GM12878 (cell line): ENCODE measurements around the gene SIDT2. TPM values are rescaled to one million over a fixed set of nuclear protein-coding genes. Genes with fewer than 3 reads are reported as not detected.

Source experiments
- ATAC-seq: fragments of 200-7000 bp; cut with Tn5 transposase; 3 replicates; pipeline ENCODE4 v1.9.1; 2020; ENCODE audit warnings: mild to moderate bottlenecking, moderate library complexity
- BruUV-seq: library from RNA; stranded (reverse); fragments of 400-500 nt; replicated peaks from 2 replicates; lab custom pipeline; 2021; lab: Mats Ljungman, UMichigan
- CTCF ChIA-PET: fragments of 300-600 bp; sonication (Branson Sonifier 250); formaldehyde crosslinking; extraction: SDS; loops from one replicate; lab custom pipeline; 2021; ENCODE audit warnings: inconsistent platforms; lab: Yijun Ruan, JAX
- POLR2A ChIA-PET: fragments of 350-600 bp; formaldehyde crosslinking; extraction: SDS; loops from one replicate; lab custom pipeline; 2021; ENCODE audit warnings: inconsistent platforms; lab: Charles Lee
- RAD21 ChIA-PET: fragments of 300-600 bp; sonication (Branson Sonifier 250); formaldehyde crosslinking; loops from one replicate; lab custom pipeline; 2023; ENCODE audit warnings: antibody characterized with exemption; ENCODE audit not compliant: unreplicated experiment; lab: Charles Lee
- SMC1A ChIA-PET: fragments of 300-600 bp; sonication (Branson Sonifier 250); formaldehyde crosslinking; loops from one replicate; lab custom pipeline; 2023; ENCODE audit not compliant: unreplicated experiment, uncharacterized antibody; lab: Charles Lee
- DNase-seq: peaks from one replicate; pipeline ENCODE4 v3.0.0-alpha.2; 2011; ENCODE audit warnings: low read depth, low spot score
- FAIRE-seq: peaks from 3 replicates; lab custom pipeline; 2011; peaks lifted over from hg19 to GRCh38; lab: Jason Lieb, UNC
- H2AFZ ChIP-seq: 2 replicates; pipeline ENCODE4 v1.6.0; 2011; ENCODE audit warnings: low read depth, low read length, control low read depth; ENCODE audit not compliant: control insufficient read depth
- H3K27ac ChIP-seq: 2 replicates; pipeline ENCODE4 v1.5.1; 2011; ENCODE audit warnings: control low read depth; ENCODE audit not compliant: control insufficient read depth, insufficient read depth
- H3K27me3 ChIP-seq, 2 experiments: replicated peaks in 1 of 2; 2 replicates each; pipeline versions ENCODE4 v1.6.0 to v1.6.1; 2011; ENCODE audit warnings: low read length in 1 of 2; ENCODE audit not compliant: control insufficient read depth in 2 of 2, insufficient read depth in 2 of 2
- H3K36me3 ChIP-seq, 2 experiments: 2 replicates each; pipeline ENCODE4 v1.5.1; 2011; ENCODE audit warnings: low read length in 1 of 2; ENCODE audit not compliant: control insufficient read depth in 2 of 2, insufficient read depth in 2 of 2
- H3K4me1 ChIP-seq: 2 replicates; pipeline ENCODE4 v1.6.1; 2011; ENCODE audit warnings: mild to moderate bottlenecking, low read length, moderate library complexity, mixed read lengths; ENCODE audit not compliant: control insufficient read depth, insufficient read depth
- H3K4me2 ChIP-seq: 2 replicates; pipeline ENCODE4 v1.6.0; 2011; ENCODE audit warnings: control low read depth; ENCODE audit not compliant: control insufficient read depth, insufficient read depth
- H3K4me3 ChIP-seq: fragments of 200-600 bp; sonication (generic); 2 replicates; pipeline ENCODE4 v1.5.1; 2016
- H3K79me2 ChIP-seq: 2 replicates; pipeline ENCODE4 v1.6.0; 2011; ENCODE audit warnings: low read length; ENCODE audit not compliant: control insufficient read depth, insufficient read depth
- H3K9ac ChIP-seq: 2 replicates; pipeline ENCODE4 v1.8.0; 2011; ENCODE audit warnings: low read length, control low read depth, mixed read lengths; ENCODE audit not compliant: control insufficient read depth, insufficient read depth
- H3K9me3 ChIP-seq: replicated peaks from 3 replicates; pipeline ENCODE4 v1.5.1; 2011; ENCODE audit warnings: mild to moderate bottlenecking, low read length; ENCODE audit not compliant: control insufficient read depth, insufficient read depth
- H4K20me1 ChIP-seq: 2 replicates; pipeline ENCODE4 v1.6.0; 2011; ENCODE audit not compliant: control insufficient read depth, insufficient read depth
- ATF7 ChIP-seq: fragments of 450-650 bp; IDR thresholded peaks from 2 replicates; pipeline ENCODE4 v1.6.1; 2016; ENCODE audit warnings: low read depth, mild to moderate bottlenecking
- BCL11A ChIP-seq: IDR thresholded peaks from 2 replicates; pipeline ENCODE4 v1.6.1; 2011; ENCODE audit warnings: low read depth, low read length
- BRCA1 ChIP-seq: IDR thresholded peaks from 2 replicates; pipeline ENCODE4 v1.6.1; 2011; ENCODE audit warnings: low read depth, low read length, improper control_type of control experiment
- CBX3 ChIP-seq: fragments of 200-600 bp; sonication (generic); IDR thresholded peaks from 2 replicates; pipeline ENCODE4 v1.6.1; 2016; ENCODE audit warnings: low read depth, borderline replicate concordance
- EGR1 ChIP-seq, 2 experiments: IDR thresholded peaks; 1 replicate in 1 of 2; 2 replicates in 1 of 2; pipeline ENCODE4 v1.6.1; 2011 to 2012; ENCODE audit warnings: low read depth in 2 of 2, low read length in 2 of 2, borderline replicate concordance in 1 of 2, mild to moderate bottlenecking in 1 of 2, moderate library complexity in 1 of 2
- GATAD2B ChIP-seq: fragments of 450-650 bp; conservative IDR thresholded peaks from 2 replicates; pipeline ENCODE4 v1.6.1; 2017; ENCODE audit warnings: low read depth, mild to moderate bottlenecking, moderate library complexity
- IRF3 ChIP-seq: fragments of 450-650 bp; IDR thresholded peaks from 2 replicates; pipeline ENCODE4 v1.6.1; 2014; ENCODE audit warnings: mild to moderate bottlenecking
- NFYA ChIP-seq: IDR thresholded peaks from 2 replicates; pipeline ENCODE4 v1.6.1; 2011; ENCODE audit warnings: low read depth, mild to moderate bottlenecking, low read length, improper control_type of control experiment, borderline replicate concordance
- NRF1 ChIP-seq: conservative IDR thresholded peaks from 2 replicates; pipeline ENCODE4 v1.6.1; 2011; ENCODE audit warnings: mild to moderate bottlenecking, low read depth, low read length, improper control_type of control experiment
- PAX8 ChIP-seq: fragments of 450-650 bp; IDR thresholded peaks from 2 replicates; pipeline ENCODE4 v1.6.1; 2017; ENCODE audit warnings: mild to moderate bottlenecking, moderate library complexity
- POLR2A ChIP-seq: IDR thresholded peaks from 2 replicates; pipeline ENCODE4 v1.6.1; 2011; ENCODE audit warnings: low read depth, mild to moderate bottlenecking, low read length
- RAD21 ChIP-seq: IDR thresholded peaks from 2 replicates; pipeline ENCODE4 v1.6.1; 2011; ENCODE audit warnings: mild to moderate bottlenecking, low read depth, low read length, moderate library complexity; ENCODE audit not compliant: insufficient read depth
- TARDBP ChIP-seq: IDR thresholded peaks from 2 replicates; pipeline ENCODE4 v1.6.1; 2016; ENCODE audit warnings: borderline replicate concordance
- ZBTB4 ChIP-seq: fragments of 450-650 bp; formaldehyde crosslinking; IDR thresholded peaks from 2 replicates; pipeline ENCODE4 v1.4.0; 2022; ENCODE audit warnings: mild to moderate bottlenecking, moderate library complexity
- ZNF687 ChIP-seq: fragments of 450-650 bp; IDR thresholded peaks from 2 replicates; pipeline ENCODE4 v1.6.1; 2017; ENCODE audit warnings: mild to moderate bottlenecking, moderate library complexity
- WGBS: methylation state at CpG from one replicate; pipeline ENCODE4 v1.1.6; 2016; ENCODE audit warnings: low lambda C conversion rate; ENCODE audit not compliant: insufficient replicate concordance, insufficient coverage; ENCODE audit errors: missing lambda C conversion rate; 5-methylcytosine and 5-hydroxymethylcytosine counted together
- in situ Hi-C: fragments of 300-500 bp; cut with MboI; formaldehyde crosslinking; loops from 9 replicates; pipeline ENCODE4 v1.14.3; 2018; ENCODE audit warnings: mixed read lengths
- intact Hi-C: fragments of 100-400 bp; cut with micrococcal nuclease; formaldehyde crosslinking; loops from one replicate; pipeline ENCODE4 v1.14.2; 2022; ENCODE audit not compliant: unreplicated experiment
- polyA plus RNA-seq, 11 experiments: library from polyadenylated mRNA; depleted of rRNA in 4 of 11; unstranded in 6 of 11; stranded (reverse) in 5 of 11; fragments of >200 nt; fragmentation: Nextera tagmentation in 4 of 11; fragmentation: Illumina TruSeq in 1 of 11; extraction: Ambion mirVana in 4 of 11; extraction: Trizol in 1 of 11; gene quantifications; 1 replicate in 1 of 11; 2 replicates in 10 of 11; pipeline versions ENCODE4 v1.2.1 to v1.2.3, GENCODE V29; 2011 to 2016; ENCODE audit warnings: inconsistent platforms in 2 of 11, missing spikeins in 2 of 11, low read depth in 1 of 11
- total RNA-seq, 4 experiments: library from RNA; depleted of rRNA in 3 of 4; stranded (reverse); fragments of >200 nt in 3 of 4; fragmentation: Illumina TruSeq in 1 of 4; extraction: Trizol in 1 of 4; gene quantifications; 2 replicates each; pipeline versions ENCODE4 v1.2.1 to v1.2.3, GENCODE V29; 2013 to 2021

Gene SIDT2
- total and polyA plus RNA-seq, 10 of the 15 experiments (the other 5 are each of a cell fraction or from before 2014, with no cell fraction given) = 4.9 to 23.9 (median 10.3) TPM

GRCh38 chr11:117171404-117172061 lies 7.0 kb upstream of the SIDT2 start:
- in situ Hi-C loops (no loop called here), intact Hi-C loops (no loop called here)
- no peak overlapping the region for H2AFZ ChIP-seq
- no peak overlapping the region for H3K9ac ChIP-seq
- H3K4me3 ChIP-seq = no peak overlapping the region
- peaks cover 5 to 20% of the 10 kb centered on the region in 2 experiments for H3K36me3 ChIP-seq
- no peaks in the 10 kb centered on the region for H3K79me2 ChIP-seq
- FAIRE-seq (no peak), ATAC-seq (no peak), DNase-seq (no peak)
- ChIA-PET SMC1A (interaction anchor here (1.1 to 3.1 kb wide), 3 partner anchors 9 to 282 kb away, joined by 3 to 14 read pairs (median 8); no protein-coding TSS in a partner anchor), POLR2A (interaction anchor here (1.5 to 1.7 kb wide), 2 partner anchors 9 to 11 kb away, joined by 3 to 5 read pairs; no protein-coding TSS in a partner anchor), CTCF (interaction anchor here (1.0 to 5.1 kb wide), 5 partner anchors 10 to 63 kb away, joined by 3 to 44 read pairs (median 6); no protein-coding TSS in a partner anchor), RAD21 (interaction anchor here (1.1 to 1.6 kb wide), 5 partner anchors 9 to 335 kb away, joined by 3 to 6 read pairs (median 3); partner anchors contain the start of gene PCSK7)
- H3K27ac ChIP-seq = no peak overlapping the region
- no peaks in the 10 kb centered on the region for H4K20me1 ChIP-seq
- BruUV-seq = no TSS peak
- no peak overlapping the region for H3K4me2 ChIP-seq
- no peaks in the 10 kb centered on the region for H3K4me1 ChIP-seq
- no peaks in the 10 kb centered on the region for H3K9me3 ChIP-seq
- no peaks in the 10 kb centered on the region for H3K27me3 ChIP-seq
- WGBS = 86% methylated on average over 14 of the region's 14 CpGs
- TF ChIP-seq POLR2A (0 out of 2 replicates have a peak, but pooled peaks have one; percentile 43), ZNF687 (no peak), BRCA1 (no peak), PAX8 (no peak), NFYA (no peak), IRF3 (no peak), EGR1 (IDR thresholded peaks at IDR 0.05; ENCODE audit: borderline replicate concordance in 1 of 2, low read depth in 2 of 2, low read length in 2 of 2) (0 out of 3 replicates have a peak, but pooled peaks of 1 of the 2 experiments have one; percentile 11), BCL11A (no peak), TARDBP (no peak), ZBTB4 (CRISPR knock-in tag) (no peak), GATAD2B (no peak), ATF7 (no peak), NRF1 (no peak), RAD21 (no peak), CBX3 (no peak)
